HG02763 (cell line): ENCODE measurements around the gene TJP1.
"Not testable (repeated sequence)": the region's sequence is repeated elsewhere in the genome, so short reads cannot be mapped to it uniquely, and the experiment has no call there.

ENCODE experiments used
- ATAC-seq: cut with Tn5 transposase; IDR thresholded peaks from one replicate; pipeline ENCODE4 v1.9.1; 2021; ENCODE audit warnings: mild to moderate bottlenecking, moderate library complexity; ENCODE audit not compliant: unreplicated experiment

Gene TJP1

DNA sequence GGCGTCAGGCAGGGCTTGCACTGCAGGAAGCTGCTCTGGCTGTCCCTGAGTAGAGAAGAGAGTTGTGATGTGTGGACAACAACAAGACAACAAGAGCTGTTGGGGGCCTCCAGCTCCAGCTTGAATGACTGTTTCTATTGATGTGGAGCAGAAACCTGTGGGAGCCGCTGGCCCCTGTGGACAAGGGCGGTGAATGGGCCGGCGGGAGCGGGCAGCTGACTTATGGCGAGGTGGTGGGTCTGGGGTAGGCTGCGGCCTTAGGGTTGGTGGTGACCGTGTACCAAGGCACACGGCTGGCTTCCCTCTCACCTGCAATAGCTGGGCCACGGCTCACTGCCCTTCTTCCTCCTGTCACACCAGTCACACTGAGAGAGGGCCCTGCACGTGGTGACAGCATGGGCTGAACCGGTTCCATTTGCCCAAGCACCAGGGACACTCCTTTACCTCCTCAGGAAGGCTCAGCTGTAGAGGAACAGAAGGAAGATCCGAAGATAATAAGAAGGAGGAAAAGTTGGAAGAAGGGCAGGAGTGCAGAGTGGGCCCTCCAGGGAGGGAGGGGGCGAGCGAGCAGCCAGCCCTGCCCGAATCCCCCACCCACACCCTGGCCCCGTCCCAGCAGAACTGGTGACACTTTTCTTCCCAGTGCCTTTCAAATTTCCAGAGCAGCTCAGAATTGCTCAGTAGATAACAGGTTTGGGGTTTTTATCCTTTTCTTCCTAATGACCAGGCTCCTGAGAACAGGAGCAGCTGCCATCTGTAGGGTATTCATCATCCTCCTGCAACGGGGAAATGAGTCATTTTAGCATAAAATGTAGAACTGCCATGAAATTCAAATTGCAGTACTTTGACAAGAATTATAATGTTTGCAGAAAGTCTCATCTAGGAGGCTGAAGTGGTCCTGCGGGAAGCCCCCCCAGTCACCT is 136.9 kb downstream of the TJP1 start:
- ATAC-seq: no peak

DNA sequence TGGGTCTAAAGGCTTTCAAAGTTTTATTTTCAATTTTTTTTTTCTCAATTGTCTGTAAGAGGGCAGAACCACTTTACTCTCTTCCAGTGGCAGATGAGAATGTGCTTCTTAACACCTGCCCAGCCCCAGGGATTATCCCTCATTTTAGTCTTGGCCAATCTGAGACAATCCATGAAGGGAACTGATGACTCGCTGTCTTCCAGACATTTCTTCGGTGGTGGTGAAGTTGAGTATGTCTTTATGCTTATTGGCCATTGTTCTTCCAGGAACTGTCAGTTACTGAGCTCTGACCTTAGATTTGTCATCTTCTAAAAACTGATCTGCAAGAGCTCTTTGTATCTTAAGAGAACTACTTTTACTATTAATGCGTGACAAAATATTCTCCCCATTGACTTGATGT is 139.5 kb downstream of the TJP1 start:
- ATAC-seq: no peak

DNA sequence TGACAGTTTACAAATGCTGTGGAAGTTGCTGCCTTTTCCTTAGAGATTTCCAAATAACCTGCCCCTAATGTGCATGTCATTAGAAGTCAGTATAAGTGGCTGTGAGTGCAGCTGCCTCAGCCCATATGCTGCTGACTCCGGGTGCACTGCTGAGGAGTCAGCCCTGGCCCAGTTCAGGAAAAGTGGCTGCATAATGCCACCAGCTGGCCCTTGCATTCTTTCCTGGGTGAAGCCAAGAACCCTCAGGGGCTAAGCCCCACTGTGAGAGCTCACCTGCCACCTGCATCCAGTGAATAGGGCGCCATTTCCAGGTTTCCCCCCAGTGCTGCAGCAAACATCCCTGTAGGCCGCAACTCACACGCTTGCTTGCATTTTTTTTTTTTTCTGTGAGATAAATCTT is 139.9 kb downstream of the TJP1 start:
- ATAC-seq: no peak

- no peak for ATAC-seq
Measured at GRCh38 chr15:29681946-29682345, 140.3 kb downstream of the TJP1 start.

DNA sequence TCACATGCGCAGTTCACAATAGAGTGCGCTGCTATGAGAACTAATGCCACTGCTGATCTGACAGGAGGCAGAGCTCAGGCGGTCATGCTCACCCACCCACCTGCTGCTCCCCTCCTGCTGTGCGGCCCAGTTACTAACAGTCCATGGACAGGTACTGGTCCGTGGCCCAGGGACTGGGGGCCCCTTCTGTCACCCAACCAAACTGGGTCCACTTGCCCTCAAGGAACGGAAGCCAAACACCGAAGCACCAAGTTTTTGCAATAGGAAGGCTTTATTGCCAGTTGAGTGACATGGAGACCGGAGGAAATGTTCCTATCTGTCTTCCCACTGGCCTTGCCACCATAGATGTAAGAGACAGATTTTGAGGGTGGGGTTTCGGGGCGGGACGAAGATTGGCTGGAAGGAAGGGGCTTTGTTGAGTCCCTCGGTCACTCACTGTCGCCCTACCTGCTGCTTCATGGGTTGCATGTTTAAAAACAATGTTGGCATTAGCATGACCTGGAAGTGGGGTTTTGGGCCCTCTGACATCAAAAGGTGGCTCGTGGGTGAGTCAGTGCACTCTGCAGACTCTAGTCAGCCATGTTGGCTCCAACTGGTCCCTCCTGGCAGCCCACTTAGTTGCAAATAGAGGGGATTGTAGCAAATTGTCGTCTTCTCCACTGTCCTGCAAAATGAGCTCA is 141.0 kb downstream of the TJP1 start:
- no peak for ATAC-seq

DNA sequence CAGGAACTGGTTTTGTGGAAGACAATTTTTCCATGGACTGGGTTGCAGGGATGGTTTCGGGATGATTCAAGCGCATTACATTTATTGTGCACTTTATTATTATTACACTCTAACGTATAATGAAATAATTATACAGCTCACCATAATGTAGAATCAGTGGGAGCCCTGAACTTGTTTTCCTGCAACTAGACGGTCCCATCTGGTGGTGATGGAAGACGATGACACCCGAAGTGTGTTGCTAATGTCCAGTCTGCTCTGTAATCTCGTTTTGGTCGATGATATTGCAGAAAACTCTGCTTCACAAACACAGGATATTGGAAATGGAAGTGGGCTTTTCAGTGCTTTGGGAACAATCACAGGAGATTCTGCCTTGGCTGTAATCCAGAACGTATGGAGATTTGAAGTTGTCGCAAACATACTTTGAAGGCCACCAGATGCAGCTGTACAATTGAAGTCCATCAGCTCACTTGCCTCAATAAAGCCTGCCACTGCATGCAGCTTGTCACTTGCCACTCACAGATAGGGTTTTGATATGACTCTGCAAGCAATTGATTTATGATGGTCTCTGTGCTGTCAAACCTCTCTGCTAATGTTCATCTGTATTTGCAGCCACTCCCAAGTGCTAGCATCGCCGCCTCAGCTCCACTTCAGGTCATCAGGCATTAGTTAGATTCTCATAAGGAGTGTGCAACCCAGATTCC is 141.7 kb downstream of the TJP1 start:
- ATAC-seq: no peak

DNA sequence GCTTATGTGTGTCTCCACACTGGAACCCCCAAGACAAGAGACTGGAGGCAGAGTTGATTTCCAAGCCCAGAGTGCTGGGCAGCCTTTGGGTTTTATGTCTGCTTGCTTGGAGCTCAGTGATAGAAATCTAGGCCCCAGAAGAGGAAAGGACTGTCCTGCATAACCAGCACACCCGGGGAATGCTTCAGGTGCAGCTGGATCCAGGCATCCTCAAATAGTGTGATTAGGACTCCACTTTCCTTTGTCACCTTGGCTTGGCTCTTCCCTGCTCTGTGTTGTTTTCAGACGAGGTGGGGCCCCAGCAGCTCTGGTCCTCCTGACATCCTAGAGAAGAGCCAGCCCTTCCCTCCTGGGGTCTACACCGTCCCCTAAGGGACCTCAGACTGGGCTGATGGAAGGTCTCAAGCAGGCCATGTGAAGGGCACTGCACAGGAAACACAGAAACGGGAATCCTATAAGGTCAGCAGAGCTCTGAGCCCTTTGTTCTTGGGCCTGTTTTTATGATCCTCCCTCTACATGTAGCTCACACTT is 143.7 kb downstream of the TJP1 start:
- no peak for ATAC-seq

- no peak for ATAC-seq
Measured at GRCh38 chr15:29677871-29678461, 144.3 kb downstream of the TJP1 start.

- ATAC-seq: no peak
Measured at GRCh38 chr15:29677455-29677854, 144.8 kb downstream of the TJP1 start.

GRCh38 chr15:29676961-29677402 is 145.3 kb downstream of the TJP1 start:
- no peak for ATAC-seq

DNA sequence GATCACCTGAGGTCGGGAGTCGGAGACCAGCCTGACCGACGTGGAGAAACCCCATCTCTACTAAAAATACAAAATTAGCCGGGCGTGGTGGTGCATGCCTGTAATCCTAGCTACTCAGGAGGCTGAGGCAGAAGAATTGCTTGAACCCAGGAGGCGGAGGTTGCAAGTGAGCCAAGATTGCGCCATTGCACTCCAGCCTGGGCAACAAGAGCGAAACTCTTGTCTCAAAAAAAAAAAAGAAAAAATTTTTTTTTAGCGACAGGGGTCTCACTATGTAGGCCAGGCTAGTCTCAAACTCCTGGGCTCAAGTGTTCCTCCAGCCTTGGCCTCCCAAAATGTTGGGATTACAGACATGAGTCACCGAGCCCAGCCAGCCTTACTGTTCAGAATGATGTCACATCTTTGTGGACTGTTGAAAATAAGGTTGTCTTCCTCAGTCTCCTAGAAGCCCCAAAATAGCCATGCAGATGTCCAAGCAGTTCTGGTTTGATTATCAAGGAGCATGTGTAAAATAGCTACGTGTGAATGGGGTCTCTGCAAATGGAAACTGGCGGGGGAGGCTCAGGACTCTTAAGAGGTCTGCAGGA is 145.8 kb downstream of the TJP1 start:
- ATAC-seq: not testable (repeated sequence)

DNA sequence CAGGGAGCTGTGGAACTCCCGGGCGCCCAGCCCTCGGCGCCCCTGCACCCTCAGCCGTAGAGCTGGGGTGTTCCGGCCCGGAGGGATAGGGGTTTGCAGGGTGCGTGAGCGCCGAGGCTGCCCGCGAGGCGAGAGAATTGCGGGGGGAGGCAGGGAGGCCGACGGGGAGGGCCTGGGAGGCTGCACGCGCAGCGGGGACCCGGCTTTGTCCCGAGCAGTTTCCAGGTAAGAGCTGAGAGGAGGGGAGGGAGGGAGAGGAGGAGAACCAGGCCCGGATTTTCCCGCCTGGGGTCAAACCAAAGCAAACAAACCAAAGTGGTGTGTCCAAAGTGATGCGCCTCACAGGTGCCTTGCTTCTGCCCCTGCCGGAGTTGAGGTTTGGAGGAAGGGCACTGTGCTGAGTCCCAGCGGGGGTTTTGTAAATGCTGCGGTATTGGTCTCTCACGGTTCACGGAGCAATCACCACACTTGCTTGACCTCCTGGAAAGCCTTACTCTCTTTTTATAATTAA is 146.4 kb downstream of the TJP1 start:
- ATAC-seq: no peak

GRCh38 chr15:29674661-29675533 is 147.4 kb downstream of the TJP1 start:
- no peak for ATAC-seq

DNA sequence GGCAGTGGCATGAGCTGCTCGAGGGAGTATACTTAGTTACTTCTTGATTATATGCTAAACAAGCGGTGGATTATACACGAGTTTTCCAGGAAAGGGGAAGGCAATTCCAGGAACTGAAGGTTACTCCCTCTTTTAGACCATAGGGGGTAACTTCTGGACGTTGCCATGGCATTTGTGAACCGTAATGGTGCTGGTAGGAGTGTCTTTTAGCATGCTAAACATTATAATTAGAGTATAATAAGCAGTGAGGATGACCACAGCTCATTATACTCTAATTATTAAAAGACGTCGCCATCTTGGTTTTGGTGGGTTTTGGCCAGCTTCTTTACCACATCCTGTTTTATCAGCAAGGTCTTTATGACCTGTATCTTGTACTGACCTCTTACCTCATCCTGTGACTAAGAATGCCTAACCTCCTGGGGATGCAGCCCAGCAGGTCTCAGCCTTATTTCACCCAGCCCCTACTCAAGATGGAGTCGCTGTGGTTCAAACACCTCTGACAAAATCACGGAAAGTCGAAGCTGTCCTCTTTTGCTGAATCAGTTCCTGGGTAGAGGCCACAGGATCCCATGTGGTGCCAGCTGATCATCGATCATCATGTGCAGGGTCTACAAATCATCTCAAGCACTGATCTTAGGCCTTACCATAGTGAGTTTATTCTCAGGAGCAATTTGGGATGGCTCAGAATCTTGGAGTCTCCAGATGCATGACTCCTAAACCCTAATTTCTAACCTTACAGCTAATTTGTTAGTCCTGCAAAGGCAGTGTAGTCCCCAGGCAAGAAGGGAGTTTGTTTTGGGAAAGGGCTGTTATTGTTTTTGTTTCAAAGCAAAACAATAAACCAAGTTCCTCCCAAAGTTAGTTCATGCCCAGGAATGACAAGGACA is 149.1 kb downstream of the TJP1 start:
- ATAC-seq: no peak

GRCh38 chr15:29672446-29672845 is 149.8 kb downstream of the TJP1 start:
- no peak for ATAC-seq

DNA sequence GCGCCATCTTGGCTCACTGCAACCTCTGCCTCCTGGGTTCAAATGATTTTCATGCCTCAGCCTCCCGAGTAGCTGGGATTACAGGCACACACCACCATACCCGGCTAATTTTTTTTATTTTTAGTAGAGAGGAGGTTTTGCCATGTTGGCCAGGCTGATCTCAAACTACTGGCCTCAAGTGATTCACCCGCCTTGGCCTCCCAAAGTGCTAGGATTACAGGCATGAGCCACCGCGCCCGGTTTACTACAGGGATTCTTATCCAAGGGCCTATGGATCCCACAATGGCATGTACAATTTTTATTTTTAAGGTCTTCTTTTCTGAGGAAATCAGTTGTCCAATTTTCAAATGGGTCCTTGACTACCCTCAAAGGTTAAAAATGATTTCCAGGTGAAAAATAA is 150.2 kb downstream of the TJP1 start:
- not testable (repeated sequence) for ATAC-seq

DNA sequence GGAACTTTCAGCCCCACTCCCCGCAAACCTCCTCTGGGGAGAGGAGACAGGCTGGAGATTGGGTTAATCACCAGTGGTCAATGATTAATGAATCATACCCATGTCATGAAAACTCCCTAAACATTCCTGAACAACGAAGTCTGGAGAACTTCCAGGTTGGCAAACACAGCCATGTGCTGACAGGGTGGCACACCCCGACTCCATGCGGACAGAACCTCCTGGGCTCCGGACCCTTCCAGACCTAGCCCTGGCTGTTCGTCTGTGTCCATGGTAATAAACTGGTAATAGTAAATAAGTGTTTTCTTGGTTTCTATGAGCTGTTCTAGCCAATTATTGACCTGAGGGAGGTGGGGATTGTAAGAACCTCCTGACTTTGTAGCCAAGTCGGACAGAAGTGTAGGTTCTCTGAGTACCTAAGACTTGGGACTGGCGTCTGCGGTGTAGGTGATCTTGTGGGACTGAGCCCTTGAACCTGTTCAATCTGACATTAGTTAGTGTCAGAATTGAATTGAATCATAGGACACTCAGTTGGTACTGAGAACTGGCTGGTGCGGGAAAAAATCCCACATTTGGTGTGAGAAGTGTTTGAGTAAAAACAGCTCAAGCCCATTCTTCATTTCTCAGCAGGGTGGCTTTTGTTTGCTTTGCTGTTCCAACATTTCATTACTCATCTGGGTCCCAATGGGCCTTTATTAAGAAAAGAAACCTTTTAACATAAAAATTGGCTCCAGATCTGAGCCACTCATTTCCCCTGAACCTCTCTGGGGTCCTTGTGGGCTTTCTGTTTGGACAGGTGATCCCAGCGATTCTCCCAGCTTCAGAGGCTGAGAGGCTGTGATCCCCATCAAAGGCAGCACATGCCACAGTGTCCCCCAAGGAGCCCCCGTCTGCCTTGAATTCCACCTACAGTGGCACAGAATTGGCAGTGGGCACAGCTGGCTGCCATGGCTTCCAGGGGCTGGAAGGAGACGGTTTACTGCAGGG is 151.0 kb downstream of the TJP1 start:
- ATAC-seq: no peak
